HL-60 (cell line): ENCODE results near the gene TGM4.

Experiments used
- DNase-seq, 2 experiments: peaks; one replicate each; pipeline ENCODE4 v3.0.0-alpha.2; 2010 to 2020; ENCODE audit warnings: low read depth in 1 of 2, low spot score in 1 of 2
- H3K27ac ChIP-seq: fragments of 250-450 bp; sonication (Bioruptor Pico); replicated peaks from 2 replicates; pipeline ENCODE4 v1.5.1; 2020; ENCODE audit warnings: mild to moderate bottlenecking, moderate library complexity
- H3K27me3 ChIP-seq: fragments of 250-450 bp; sonication (Bioruptor Pico); 2 replicates; pipeline ENCODE4 v1.5.1; 2021; ENCODE audit warnings: mild to moderate bottlenecking, moderate library complexity; ENCODE audit not compliant: insufficient read depth, poor library complexity, severe bottlenecking
- H3K4me3 ChIP-seq: replicated peaks from 2 replicates; pipeline ENCODE4 v1.5.1; 2011; ENCODE audit warnings: mild to moderate bottlenecking, control low read depth, low read length; ENCODE audit not compliant: insufficient read depth
- CTCF ChIP-seq: IDR thresholded peaks from one replicate; pipeline ENCODE4 v1.5.1; 2011; ENCODE audit warnings: low read length, control low read depth, inconsistent platforms; ENCODE audit not compliant: insufficient read depth
- GABPA ChIP-seq: IDR thresholded peaks from 2 replicates; pipeline ENCODE4 v1.6.1; 2012; ENCODE audit warnings: low read depth
- POLR2AphosphoS5 ChIP-seq: IDR thresholded peaks from 2 replicates; pipeline ENCODE4 v1.6.1; 2012; ENCODE audit warnings: low read depth
- REST ChIP-seq: IDR thresholded peaks from 2 replicates; pipeline ENCODE4 v1.6.1; 2012; ENCODE audit warnings: low read depth; ENCODE audit not compliant: insufficient replicate concordance
- SPI1 ChIP-seq: IDR thresholded peaks from 2 replicates; pipeline ENCODE4 v1.6.1; 2012; ENCODE audit warnings: low read depth, mild to moderate bottlenecking, borderline replicate concordance

Gene TGM4

GRCh38 chr3:44907612-44908011 is 33.2 kb downstream of the TGM4 start:
- DNase-seq = no peak
- Histone ChIP-seq H3K27me3 (no peaks in the 10 kb centered on the region), H3K4me3 (no peak overlapping the region)

GRCh38 chr3:44909063-44909462 is 34.7 kb downstream of the TGM4 start:
- H3K27ac ChIP-seq = no peak overlapping the region
- no peak for DNase-seq
- H3K27me3 ChIP-seq = no peaks in the 10 kb centered on the region
- no peak for TF ChIP-seq SPI1
- TF ChIP-seq CTCF = no peak
- no peak for TF ChIP-seq POLR2AphosphoS5
- no peak for TF ChIP-seq REST
- no peak for TF ChIP-seq GABPA
- no peak overlapping the region for H3K4me3 ChIP-seq

More at GRCh38 chr3:44907612-44908011, 33.2 kb downstream of the TGM4 start:
- TF ChIP-seq GABPA (no peak), SPI1 (no peak), CTCF (no peak), REST (no peak), POLR2AphosphoS5 (no peak)
- H3K27ac ChIP-seq = no peak overlapping the region

GRCh38 chr3:44910693-44911092 is 36.3 kb downstream of the TGM4 start:
- no peak for DNase-seq
- Histone ChIP-seq H3K27me3 (no peaks in the 10 kb centered on the region), H3K4me3 (no peak overlapping the region), H3K27ac (no peak overlapping the region)
- no peak for TF ChIP-seq POLR2AphosphoS5
- TF ChIP-seq CTCF = no peak
- TF ChIP-seq SPI1 = no peak
- TF ChIP-seq GABPA = no peak
- no peak for TF ChIP-seq REST
